ENCODE measurements around the gene SAXO1. TPM values are rescaled to one million over a fixed set of nuclear protein-coding genes. Genes with fewer than 3 reads are reported as not detected.

Gene SAXO1
- total RNA-seq, 1 donor from 2014 or later: not detected

GRCh38 chr9:18925880-18926279 is 107.1 kb downstream of the SAXO1 start:
- TF ChIP-seq CTCF (IDR thresholded peaks at IDR 0.05; ENCODE audit: unreplicated experiment): no peak
- Mint-ChIP-seq H3K4me1 (ENCODE audit: unreplicated experiment) (no peaks in the 10 kb centered on the region), H3K27me3 (ENCODE audit: unreplicated experiment) (no peaks in the 10 kb centered on the region), H3K9me3 (ENCODE audit: unreplicated experiment) (no peaks in the 10 kb centered on the region), H3K36me3 (ENCODE audit: low read depth, unreplicated experiment) (no peaks in the 10 kb centered on the region), H3K4me3 (ENCODE audit: unreplicated experiment) (no peak overlapping the region), H3K27ac (ENCODE audit: unreplicated experiment) (no peak overlapping the region)
- no peak for DNase-seq (ENCODE audit: low spot score)

- no peak for DNase-seq (ENCODE audit: low spot score)
- Mint-ChIP-seq H3K36me3 (ENCODE audit: low read depth, unreplicated experiment) (no peaks in the 10 kb centered on the region), H3K27me3 (ENCODE audit: unreplicated experiment) (no peaks in the 10 kb centered on the region), H3K4me3 (ENCODE audit: unreplicated experiment) (no peak overlapping the region), H3K4me1 (ENCODE audit: unreplicated experiment) (no peaks in the 10 kb centered on the region), H3K27ac (ENCODE audit: unreplicated experiment) (no peak overlapping the region), H3K9me3 (ENCODE audit: unreplicated experiment) (no peaks in the 10 kb centered on the region)
- no peak for TF ChIP-seq CTCF (IDR thresholded peaks at IDR 0.05; ENCODE audit: unreplicated experiment)
Measured at GRCh38 chr9:18923671-18924430, 109.2 kb downstream of the SAXO1 start.

- peaks cover 1% of the 10 kb centered on the region for H3K4me1 Mint-ChIP-seq (ENCODE audit: unreplicated experiment)
- no peaks in the 10 kb centered on the region for H3K36me3 Mint-ChIP-seq (ENCODE audit: low read depth, unreplicated experiment)
- no peak for TF ChIP-seq CTCF (IDR thresholded peaks at IDR 0.05; ENCODE audit: unreplicated experiment)
- no peaks in the 10 kb centered on the region for H3K27me3 Mint-ChIP-seq (ENCODE audit: unreplicated experiment)
- no peak overlapping the region for H3K4me3 Mint-ChIP-seq (ENCODE audit: unreplicated experiment)
- H3K27ac Mint-ChIP-seq (ENCODE audit: unreplicated experiment): no peak overlapping the region
- no peaks in the 10 kb centered on the region for H3K9me3 Mint-ChIP-seq (ENCODE audit: unreplicated experiment)
- no peak for DNase-seq (ENCODE audit: low spot score)
Measured at GRCh38 chr9:18923167-18923566, 109.8 kb downstream of the SAXO1 start.

GRCh38 chr9:18922161-18922885 is 110.7 kb downstream of the SAXO1 start:
- H3K4me1 Mint-ChIP-seq (ENCODE audit: unreplicated experiment): peaks cover 9% of the 10 kb centered on the region
- DNase-seq (ENCODE audit: low spot score): no peak
- H3K4me3 Mint-ChIP-seq (ENCODE audit: unreplicated experiment): no peak overlapping the region
- H3K36me3 Mint-ChIP-seq (ENCODE audit: low read depth, unreplicated experiment): no peaks in the 10 kb centered on the region
- no peaks in the 10 kb centered on the region for H3K9me3 Mint-ChIP-seq (ENCODE audit: unreplicated experiment)
- no peaks in the 10 kb centered on the region for H3K27me3 Mint-ChIP-seq (ENCODE audit: unreplicated experiment)
- H3K27ac Mint-ChIP-seq (ENCODE audit: unreplicated experiment): no peak overlapping the region
- TF ChIP-seq CTCF (IDR thresholded peaks at IDR 0.05; ENCODE audit: unreplicated experiment): no peak

All from endothelial cell (in vitro differentiated cells).